ENCODE data around the gene MRPL22.
"Not testable (repeated sequence)": the region's sequence is repeated elsewhere in the genome, so short reads cannot be mapped to it uniquely, and the experiment has no call there.

DNA sequence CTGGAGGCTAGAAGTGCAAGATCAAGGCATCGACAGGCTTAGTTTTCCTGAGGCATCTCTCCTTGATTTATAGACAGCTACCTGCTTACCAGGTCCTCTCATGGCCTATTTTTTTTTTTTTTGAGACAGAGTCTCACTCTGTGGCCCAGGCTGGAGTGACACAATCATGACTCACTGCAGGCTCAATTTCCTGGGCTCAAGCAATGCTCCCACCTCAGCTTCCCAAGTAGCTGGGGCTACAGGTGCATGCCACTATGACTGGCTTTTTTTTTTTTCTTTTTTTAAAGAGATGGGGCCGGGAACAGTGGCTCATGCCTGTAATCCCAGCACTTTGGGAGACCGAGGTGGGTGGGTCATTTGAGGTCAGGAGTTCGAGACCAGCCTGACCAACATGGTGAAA lies 61.8 kb downstream of the MRPL22 start:
- TF ChIP-seq TAF1, POLR2A, POU2F2, POLR2AphosphoS5 (IDR thresholded peaks at IDR 0.05; ENCODE audit: low read depth, low read length): not testable (repeated sequence)

Measured in GM12891 (cell line).